Uterus (tissue), 2 donors: Measurements from ENCODE around the gene CAPN13.

Source experiments
- CTCF ChIP-seq, 4 experiments: fragments of 200-600 bp in 2 of 4; fragments of 450-650 bp in 2 of 4; sonication (generic) in 2 of 4; IDR thresholded peaks; one replicate each; pipeline ENCODE4 v1.5.1; 2016 to 2019; ENCODE audit warnings: antibody characterized with exemption in 4 of 4, mild to moderate bottlenecking in 2 of 4, moderate library complexity in 1 of 4
- POLR2A ChIP-seq, 2 donors: fragments of 450-650 bp; IDR thresholded peaks; one replicate each; pipeline ENCODE4 v1.6.1; 2016; ENCODE audit warnings: antibody characterized with exemption in 2 of 2, mild to moderate bottlenecking in 1 of 2, moderate library complexity in 1 of 2

GRCh38 chr2:30769891-30770462 lies 37.3 kb downstream of the CAPN13 start:
- TF ChIP-seq CTCF (IDR thresholded peaks at IDR 0.05), result no peak
- no peak for TF ChIP-seq POLR2A (IDR thresholded peaks at IDR 0.05)
